HG02870 (cell line): ENCODE results near the gene PRKG1.

Experiments used
- ATAC-seq: cut with Tn5 transposase; IDR thresholded peaks from one replicate; pipeline ENCODE4 v1.9.1; 2021; ENCODE audit warnings: mild to moderate bottlenecking, moderate library complexity; ENCODE audit not compliant: unreplicated experiment

Gene PRKG1

DNA sequence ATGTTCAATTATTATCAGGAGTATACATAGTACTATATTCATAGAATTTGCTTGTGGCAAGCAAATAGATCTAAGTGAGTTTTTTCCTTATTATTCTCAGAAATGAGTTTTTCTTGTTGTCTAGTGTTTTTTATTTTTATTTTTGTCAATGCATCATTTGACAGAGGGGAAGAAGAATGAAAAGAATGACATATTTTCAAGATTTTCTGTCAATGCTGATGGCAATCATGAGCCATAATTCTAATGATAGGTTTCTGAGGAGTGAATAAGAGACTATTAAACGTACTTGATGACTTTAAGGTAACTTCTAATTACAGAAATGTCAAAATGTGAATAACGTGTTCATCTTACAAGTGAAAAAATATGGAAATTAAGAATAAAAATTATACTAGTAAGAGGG, 769.7 kb downstream of the PRKG1 start:
- no peak for ATAC-seq

DNA sequence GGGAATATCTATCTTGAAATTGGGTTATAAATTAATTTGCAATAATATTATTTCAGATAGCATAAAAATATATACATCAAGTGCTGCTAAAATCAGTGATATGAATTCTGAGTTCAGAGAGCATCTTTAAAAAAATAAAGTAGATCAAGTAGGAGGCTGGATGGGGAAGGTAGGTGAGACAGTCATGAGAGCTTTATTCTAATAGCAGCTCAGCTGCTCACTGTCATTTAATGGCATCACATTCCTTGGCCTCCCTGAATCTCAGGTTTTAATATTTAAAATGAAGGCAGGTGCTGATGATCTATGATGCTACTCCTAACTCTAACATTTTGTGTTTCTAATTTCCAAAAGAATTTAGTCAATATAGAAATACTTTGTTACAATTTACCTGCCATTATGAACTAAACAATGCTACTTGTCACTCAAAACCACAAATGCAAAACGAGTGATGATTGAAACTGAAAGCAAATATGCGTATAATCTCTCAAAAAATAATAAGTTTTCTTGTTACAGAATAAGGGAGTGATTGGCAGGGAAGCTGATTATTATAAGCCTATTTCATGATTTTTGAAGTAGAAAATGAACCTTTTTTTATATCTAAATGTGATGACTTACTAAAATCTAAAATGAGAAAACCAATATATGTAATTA, 772.7 kb downstream of the PRKG1 start:
- peak; percentile 54 for ATAC-seq

DNA sequence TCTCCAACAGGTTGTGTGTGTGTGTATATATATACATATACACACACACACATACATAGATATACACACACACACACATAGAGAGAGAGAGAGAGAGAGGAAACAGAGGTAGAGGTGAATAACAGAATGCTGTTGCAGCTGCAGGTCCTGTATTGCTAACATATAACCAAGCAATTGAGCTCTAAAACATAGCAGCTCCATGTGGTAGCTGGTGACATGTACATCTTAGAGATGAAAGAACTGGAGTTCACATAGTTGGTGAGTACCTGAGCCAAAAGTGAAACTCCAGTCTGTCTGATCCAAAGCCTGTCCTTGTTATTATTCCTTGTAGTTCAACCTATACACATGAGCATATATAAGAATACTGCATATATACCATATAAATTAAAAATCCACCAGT, 778.0 kb downstream of the PRKG1 start:
- no peak for ATAC-seq

GRCh38 chr10:51857305-51857704, 783.0 kb downstream of the PRKG1 start:
- no peak for ATAC-seq

DNA sequence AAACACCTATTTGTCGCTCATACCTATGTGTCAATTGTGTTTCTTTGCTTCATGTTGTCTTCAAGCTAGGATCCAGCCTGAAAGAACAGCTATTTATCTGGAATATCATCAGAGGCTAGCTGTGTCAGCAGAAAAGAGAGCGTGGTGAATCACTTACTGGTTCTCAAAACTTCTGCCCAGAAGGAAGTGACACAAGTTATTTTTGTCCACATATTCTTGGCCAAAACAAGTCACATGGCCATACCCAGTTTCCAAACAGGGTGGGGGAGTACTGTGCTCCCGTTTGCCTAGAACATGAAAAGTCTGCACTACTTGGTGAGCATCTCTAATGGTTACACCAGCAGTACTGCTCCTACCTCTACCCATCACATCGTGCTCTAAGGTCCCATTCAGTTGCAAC, 786.0 kb downstream of the PRKG1 start:
- ATAC-seq = peak; percentile 85

- no peak for ATAC-seq
Observed at GRCh38 chr10:51861051-51861450, 786.8 kb downstream of the PRKG1 start.

- ATAC-seq = no peak
Observed at GRCh38 chr10:51861731-51862130, 787.4 kb downstream of the PRKG1 start.

GRCh38 chr10:51862149-51862548, 787.9 kb downstream of the PRKG1 start:
- no peak for ATAC-seq

- ATAC-seq = no peak
Observed at GRCh38 chr10:51867956-51868355, 793.7 kb downstream of the PRKG1 start.

- ATAC-seq = no peak
Observed at GRCh38 chr10:51874131-51874530, 799.8 kb downstream of the PRKG1 start.

DNA sequence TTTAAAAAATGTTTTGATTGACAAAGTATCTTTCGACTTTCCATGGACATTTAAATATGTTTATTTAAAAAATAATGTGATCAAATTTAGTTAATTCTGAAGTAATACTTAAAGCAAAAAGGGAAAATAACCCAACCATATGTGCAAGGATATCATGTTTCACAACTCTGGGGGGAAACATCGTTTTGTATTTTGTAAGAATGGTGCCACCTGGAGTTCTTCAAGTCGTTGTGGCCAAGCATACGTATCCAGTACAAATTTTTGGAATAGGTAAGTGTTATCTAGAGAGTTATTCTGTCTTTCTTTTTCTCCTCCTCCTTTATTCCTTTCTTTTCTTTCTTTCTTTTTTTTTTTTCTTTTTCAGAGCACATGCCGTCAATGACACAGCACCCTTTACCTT, 801.3 kb downstream of the PRKG1 start:
- no peak for ATAC-seq

DNA sequence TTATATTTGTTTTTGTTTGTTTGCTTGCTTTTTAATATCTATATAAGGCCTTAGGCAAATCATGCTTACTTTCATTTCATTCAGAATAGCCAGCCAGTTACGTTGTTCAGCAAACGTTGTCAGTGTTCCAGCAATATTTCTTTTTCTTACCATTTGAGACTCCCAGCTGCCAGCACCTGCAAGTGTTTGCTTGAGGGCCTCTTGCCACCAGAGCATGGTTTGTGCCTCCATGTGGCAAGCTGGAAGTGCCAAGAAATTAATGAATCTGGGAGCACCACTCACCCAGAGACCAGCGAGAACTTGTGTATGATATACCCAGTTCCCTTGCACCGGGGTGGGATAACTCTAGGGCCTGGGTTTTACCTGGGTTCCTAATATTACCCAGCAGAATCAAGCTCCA, 802.2 kb downstream of the PRKG1 start:
- no peak for ATAC-seq

DNA sequence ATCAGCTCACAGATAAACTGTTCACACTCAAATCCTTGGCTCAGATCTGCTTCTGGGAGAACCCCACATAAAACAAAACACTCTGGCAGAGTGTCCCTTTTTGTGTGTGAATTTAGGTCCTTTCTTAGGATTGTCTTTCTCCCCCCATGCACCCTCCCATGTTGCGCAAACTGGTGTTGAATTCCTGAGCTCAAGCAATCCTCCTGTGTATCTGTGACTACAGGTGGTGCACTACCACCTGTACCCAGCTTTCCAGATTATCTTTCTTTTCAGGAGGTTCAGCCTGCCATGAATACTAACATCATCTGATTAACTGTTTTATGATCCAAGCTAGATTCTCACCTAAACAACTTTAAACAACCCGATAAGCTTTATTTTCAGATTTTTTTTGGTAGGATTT, 802.7 kb downstream of the PRKG1 start:
- no peak for ATAC-seq

GRCh38 chr10:51877636-51878035, 803.3 kb downstream of the PRKG1 start:
- no peak for ATAC-seq

GRCh38 chr10:51878695-51879094, 804.4 kb downstream of the PRKG1 start:
- ATAC-seq = no peak

DNA sequence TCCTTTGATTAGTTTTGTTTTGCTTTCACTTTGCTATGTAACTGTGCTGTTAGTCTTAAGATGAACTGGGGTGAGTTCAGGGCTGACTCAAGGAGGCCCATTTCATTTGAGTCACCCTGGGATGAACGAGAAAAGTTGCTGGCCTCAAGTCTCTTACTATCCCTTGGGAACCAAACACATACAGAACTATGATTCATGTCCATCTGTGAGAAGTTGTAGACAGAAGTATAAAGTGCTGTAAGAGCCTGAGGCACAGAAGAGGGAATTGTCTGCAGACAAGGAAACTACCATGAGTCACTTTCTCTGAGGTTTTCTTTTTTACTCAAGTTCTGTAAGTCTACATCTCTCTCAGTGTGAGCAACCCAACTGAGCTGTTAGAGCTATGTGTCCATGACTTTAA, 805.0 kb downstream of the PRKG1 start:
- peak; percentile 93 for ATAC-seq

GRCh38 chr10:51881213-51881612, 806.9 kb downstream of the PRKG1 start:
- no peak for ATAC-seq

GRCh38 chr10:51886438-51887068, 812.3 kb downstream of the PRKG1 start:
- no peak for ATAC-seq

DNA sequence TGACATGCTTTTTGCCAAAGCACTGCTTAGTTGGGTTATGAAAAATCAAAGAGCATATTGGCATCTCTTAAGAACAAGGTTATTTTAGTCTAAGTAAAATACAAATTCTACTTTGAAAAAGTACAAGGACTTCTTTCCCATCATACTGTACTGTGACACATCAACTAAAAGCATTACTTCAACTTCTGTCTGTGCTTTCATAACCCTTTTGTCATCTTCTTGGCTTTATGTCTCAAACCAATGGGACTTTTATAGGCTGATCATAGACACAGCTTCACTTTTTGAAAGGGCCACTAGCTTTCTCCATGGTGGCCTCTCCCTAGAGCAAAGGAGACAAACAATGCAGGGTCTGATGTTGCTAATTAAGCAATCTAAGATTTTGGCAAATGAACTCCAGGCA, 814.0 kb downstream of the PRKG1 start:
- ATAC-seq = no peak

DNA sequence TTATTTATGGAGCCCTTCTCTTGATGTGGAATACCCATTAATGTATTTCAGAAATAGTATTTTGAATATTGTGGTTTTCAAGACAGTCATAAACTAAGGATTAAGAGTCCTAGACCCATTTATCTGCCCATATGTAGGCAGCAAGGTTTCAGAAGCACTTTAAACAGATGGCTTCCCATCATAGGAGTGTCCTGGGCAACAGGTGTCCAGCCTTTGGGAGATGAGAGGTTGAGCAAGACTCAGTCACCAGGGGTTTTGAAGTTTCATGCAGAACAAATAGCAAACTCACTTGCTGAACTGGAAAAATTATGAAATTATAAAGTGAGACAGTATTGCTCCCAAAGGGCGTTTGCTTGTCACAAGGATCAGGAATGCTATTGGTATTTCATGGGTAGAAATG, 818.0 kb downstream of the PRKG1 start:
- ATAC-seq = no peak

GRCh38 chr10:51892965-51893658, 818.8 kb downstream of the PRKG1 start:
- peak; percentile 73 for ATAC-seq
